Measurements from ENCODE around the gene ENKUR.
"Not testable (repeated sequence)": the region's sequence is repeated elsewhere in the genome, so short reads cannot be mapped to it uniquely, and the experiment has no call there.

GRCh38 chr10:24957624-24958051, 58.3 kb downstream of the ENKUR start:
- TF ChIP-seq CTCF (IDR thresholded peaks at IDR 0.05; ENCODE audit: poor library complexity); EZH2 (IDR thresholded peaks at IDR 0.05; ENCODE audit: borderline replicate concordance); EZH2phosphoT487 (IDR thresholded peaks at IDR 0.05; ENCODE audit: low read depth, severe bottlenecking, unreplicated experiment): not testable (repeated sequence)

Measured in hepatocyte (in vitro differentiated cells).